KOPT-K1 (cell line): Measurements from ENCODE around the gene LMNB1.
"Not testable (repeated sequence)": the region's sequence is repeated elsewhere in the genome, so short reads cannot be mapped to it uniquely, and the experiment has no call there.

Source experiments
- H3K27ac ChIP-seq: fragments of 200-600 bp; sonication (generic); 2 replicates; pipeline ENCODE4 v1.5.1; 2016; ENCODE audit warnings: antibody characterized with exemption, mild to moderate bottlenecking, low read depth, low read length; ENCODE audit not compliant: poor library complexity, severe bottlenecking
- H3K36me3 ChIP-seq: fragments of 200-600 bp; sonication (generic); 2 replicates; pipeline ENCODE4 v1.5.1; 2017; ENCODE audit warnings: antibody characterized with exemption, mild to moderate bottlenecking, low read length, moderate library complexity; ENCODE audit not compliant: insufficient read depth
- H3K9me3 ChIP-seq: fragments of 200-600 bp; sonication (generic); 2 replicates; pipeline ENCODE4 v1.5.1; 2017; ENCODE audit warnings: antibody characterized with exemption, low read length, mild to moderate bottlenecking; ENCODE audit not compliant: insufficient read depth, poor library complexity, severe bottlenecking

Gene LMNB1

DNA sequence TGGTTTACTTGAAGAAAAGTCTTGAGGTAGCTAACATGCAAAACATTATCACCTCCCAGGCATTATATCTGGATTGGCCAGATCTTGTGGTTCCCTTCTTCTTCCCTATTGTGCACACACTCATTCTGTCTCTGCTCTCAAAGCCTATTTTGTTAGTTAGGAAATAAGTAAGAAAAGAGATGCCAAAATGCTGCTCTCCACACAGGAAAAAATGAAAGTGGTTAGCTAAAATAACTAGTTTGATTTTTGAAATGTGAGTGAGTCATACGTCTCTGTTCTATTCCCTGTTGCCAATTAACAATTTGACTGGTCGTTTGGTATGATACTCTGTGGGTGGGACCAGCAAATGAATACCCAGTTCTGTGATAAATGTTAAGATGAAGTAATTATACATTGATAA is 28.1 kb downstream of the LMNB1 start:
- H3K36me3 ChIP-seq: peaks cover 83% of the 10 kb centered on the region
- no peaks in the 10 kb centered on the region for H3K9me3 ChIP-seq
- H3K27ac ChIP-seq: no peak overlapping the region

DNA sequence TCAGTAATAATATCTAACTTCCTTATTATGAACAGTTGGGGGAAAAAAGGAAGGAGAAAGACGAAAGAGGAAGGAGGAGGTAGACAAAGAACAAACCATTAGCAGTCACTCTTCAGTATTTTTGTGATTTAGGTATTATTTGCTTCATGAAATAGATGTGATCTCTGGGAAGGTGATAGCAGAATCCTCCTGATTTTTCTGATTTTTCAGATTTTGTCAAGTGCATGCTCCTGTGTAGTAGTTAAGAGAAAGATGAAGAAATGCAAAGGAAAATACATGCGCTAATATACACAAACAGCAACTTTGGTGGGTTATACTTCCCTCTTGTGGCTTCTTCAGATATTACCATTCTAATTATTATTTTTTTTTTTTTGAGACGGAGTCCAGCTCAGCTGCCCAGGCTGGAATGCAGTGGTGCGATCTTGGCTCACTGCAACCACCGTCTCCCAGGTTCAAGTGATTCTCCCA is 31.6 kb downstream of the LMNB1 start:
- Histone ChIP-seq H3K9me3 (no peaks in the 10 kb centered on the region), H3K36me3 (peaks cover 100% of the 10 kb centered on the region), H3K27ac (no peak overlapping the region)

DNA sequence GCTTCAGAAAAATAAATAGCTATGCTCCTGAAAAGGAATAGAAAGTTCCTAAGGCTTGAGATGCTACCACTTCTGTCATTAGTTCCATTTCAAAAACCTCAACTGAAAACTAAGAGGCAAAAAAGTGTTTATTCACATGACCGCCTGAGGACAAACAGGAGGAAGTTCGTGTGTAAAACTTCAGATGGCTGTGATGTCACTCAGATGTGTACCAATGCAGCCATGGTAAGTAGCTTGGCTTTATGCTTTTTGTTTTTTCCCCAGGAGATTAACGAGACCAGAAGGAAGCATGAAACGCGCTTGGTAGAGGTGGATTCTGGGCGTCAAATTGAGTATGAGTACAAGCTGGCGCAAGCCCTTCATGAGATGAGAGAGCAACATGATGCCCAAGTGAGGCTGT is 33.0 kb downstream of the LMNB1 start:
- Histone ChIP-seq H3K27ac (no peak overlapping the region), H3K9me3 (no peaks in the 10 kb centered on the region), H3K36me3 (peaks cover 100% of the 10 kb centered on the region)

DNA sequence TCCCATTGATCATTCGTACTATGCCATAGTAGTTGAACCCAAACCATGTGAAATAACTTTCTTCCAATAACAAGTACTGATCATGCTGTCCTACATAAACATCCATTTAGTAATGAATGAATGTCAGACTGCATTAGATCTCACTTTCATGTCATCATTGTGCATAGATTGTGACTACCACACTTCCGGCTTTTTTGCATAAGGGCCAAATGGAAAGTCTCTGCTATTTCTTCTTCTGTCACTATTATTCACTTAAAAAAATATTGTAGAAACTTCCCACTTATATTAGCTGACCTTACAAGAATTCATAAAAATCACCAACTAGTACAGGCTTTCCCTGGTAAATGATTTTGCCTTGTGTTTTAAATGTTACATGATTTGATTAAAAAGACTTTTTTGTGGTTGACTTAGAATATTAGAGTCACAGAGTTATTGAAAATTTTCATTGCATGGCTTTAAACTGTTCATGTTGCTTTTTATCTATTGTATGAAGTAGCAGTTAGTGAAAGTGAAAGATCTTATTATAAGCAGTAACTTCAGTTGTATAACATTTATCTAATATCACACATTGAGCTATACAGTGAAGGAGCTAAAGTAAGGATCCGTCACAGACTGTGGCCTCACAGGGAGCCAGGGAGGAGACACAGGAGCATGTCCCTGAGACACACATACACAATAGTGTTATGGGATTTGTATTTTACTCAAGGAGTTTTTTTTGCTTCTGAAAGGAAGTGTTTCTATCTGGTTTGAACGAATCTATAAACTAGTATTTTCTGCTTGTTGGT is 33.9 kb downstream of the LMNB1 start:
- Histone ChIP-seq H3K27ac (no peak overlapping the region), H3K36me3 (peaks cover 100% of the 10 kb centered on the region), H3K9me3 (no peaks in the 10 kb centered on the region)

DNA sequence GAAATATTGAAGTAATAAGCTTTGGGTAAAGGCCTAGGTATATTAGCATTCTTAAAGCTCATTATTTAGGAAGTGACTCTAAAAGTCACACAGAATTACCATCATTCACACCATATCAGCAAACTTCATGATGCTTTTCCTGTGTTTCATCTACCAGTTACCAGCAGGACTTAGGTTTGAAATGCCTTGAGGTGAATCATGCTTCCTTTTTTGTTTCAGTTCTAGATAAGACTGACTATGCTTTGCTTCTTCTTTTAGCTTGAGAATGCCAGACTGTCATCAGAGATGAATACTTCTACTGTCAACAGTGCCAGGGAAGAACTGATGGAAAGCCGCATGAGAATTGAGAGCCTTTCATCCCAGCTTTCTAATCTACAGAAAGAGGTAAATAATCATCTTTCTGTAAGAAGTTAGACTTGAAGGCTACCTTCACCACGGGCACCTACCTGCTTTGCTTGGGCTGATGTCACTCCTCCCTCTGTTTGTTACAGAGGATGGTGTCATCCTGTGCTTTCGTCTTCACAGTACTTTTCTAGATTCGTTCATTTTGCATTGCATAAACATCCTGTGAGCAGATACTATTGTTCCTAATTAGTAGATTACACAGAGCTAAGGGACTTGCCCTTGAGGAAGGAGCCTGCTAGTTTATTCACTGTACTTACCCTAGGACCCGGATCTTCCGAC is 34.7 kb downstream of the LMNB1 start:
- H3K36me3 ChIP-seq: peaks cover 100% of the 10 kb centered on the region
- H3K27ac ChIP-seq: no peak overlapping the region
- H3K9me3 ChIP-seq: no peaks in the 10 kb centered on the region

DNA sequence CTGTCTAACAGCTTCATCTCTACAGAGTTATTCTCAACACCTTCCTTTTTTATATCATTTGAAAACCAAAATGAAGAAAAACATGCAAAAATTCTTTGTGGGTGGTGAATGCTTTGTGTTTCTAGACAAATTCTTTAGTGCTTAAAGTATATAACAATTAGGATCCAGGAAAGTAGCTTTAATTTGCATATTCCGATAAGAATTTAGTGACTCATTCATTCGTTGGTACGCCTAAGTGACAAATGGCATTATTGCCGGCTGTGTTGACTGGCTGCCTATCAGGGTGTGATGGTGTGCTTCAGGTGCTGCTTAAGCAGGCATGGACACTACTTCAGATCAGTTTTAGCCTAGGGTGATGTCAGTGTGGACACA is 35.2 kb downstream of the LMNB1 start:
- no peaks in the 10 kb centered on the region for H3K9me3 ChIP-seq
- H3K27ac ChIP-seq: no peak overlapping the region
- H3K36me3 ChIP-seq: peaks cover 100% of the 10 kb centered on the region

DNA sequence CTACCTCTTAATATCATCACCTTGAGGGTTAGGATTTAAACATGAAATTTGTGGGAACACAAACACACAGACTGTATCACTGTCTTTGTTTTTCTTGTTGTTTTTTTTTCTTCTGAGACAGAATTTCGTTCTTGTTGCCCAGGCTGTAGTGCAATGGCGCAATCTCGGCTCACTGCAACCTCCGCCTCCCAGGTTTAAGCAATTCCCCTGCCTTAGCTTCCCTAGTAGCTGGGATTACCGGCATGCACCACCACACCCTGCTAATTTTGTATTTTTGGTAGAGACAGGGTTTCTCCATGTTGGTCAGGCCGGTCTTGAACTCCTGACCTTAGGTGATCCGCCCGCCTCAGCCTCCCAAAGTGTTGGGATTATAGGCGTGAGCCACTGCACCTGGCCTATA is 36.9 kb downstream of the LMNB1 start:
- H3K36me3 ChIP-seq: peaks cover 100% of the 10 kb centered on the region
- not testable (repeated sequence) for H3K9me3 ChIP-seq, H3K27ac ChIP-seq

DNA sequence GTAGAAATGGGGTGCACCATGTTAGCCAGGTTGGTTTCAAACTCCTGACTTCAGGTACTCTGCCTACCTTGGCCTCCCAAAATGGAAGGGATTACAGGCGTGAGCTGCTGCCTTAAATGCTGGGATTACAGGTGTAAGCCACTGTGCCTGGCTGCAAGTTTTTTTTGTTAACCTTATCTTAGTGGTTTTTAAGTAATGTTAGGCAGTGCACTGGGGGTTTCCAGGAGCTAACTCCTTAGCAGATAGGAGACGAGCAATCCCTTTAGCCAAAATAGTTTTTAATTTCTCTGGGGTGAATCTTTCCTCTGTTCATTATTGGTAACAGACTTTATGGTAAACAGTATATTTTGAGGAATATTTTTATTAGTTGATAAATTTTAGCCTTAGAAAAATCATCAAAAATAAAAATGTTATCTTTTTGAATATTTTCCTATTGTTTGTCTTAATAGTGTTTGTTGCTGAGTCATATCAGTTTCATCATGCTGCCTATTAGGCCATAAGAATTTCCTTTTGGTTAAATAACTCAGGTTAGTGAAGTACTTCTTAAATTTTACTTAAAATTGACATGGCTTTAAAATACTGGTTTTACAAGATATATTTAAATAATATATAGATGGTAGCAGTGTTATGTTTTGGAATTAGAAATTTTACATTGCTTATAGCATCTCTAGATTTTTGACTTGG is 37.9 kb downstream of the LMNB1 start:
- peaks cover 100% of the 10 kb centered on the region for H3K36me3 ChIP-seq
- no peak overlapping the region for H3K27ac ChIP-seq
- H3K9me3 ChIP-seq: no peaks in the 10 kb centered on the region

DNA sequence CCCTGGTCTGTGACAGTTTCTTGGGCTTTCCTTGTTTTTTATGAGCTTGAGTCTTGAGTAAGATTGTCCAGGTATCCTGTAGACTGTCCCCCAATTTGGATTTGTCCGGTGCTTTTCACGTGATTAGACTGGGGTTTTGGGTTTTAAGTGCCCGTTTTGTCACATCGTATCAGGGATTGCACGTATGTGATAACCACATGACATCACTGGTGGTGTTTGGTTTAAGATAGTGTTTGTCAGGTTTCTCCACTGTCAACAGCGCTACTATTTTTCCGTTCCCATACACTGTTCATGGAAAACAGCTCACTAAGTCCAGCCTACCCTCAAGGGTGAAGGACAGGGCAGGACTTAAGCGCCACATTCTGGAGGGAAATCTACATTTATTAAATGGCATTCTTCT is 39.7 kb downstream of the LMNB1 start:
- Histone ChIP-seq H3K27ac (no peak overlapping the region), H3K9me3 (no peaks in the 10 kb centered on the region), H3K36me3 (peaks cover 100% of the 10 kb centered on the region)

DNA sequence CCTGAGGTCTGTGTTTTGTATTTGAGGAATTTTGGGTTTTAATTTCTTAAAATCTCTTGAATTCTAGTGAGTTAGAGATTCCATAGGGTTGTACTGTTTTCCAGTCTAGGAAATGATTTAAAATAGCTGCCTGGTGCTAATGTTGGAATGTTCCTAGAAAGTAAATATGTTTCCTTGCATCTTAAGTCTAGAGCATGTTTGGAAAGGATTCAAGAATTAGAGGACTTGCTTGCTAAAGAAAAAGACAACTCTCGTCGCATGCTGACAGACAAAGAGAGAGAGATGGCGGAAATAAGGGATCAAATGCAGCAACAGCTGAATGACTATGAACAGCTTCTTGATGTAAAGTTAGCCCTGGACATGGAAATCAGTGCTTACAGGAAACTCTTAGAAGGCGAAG is 41.8 kb downstream of the LMNB1 start:
- no peak overlapping the region for H3K27ac ChIP-seq
- peaks cover 100% of the 10 kb centered on the region for H3K36me3 ChIP-seq
- no peaks in the 10 kb centered on the region for H3K9me3 ChIP-seq

DNA sequence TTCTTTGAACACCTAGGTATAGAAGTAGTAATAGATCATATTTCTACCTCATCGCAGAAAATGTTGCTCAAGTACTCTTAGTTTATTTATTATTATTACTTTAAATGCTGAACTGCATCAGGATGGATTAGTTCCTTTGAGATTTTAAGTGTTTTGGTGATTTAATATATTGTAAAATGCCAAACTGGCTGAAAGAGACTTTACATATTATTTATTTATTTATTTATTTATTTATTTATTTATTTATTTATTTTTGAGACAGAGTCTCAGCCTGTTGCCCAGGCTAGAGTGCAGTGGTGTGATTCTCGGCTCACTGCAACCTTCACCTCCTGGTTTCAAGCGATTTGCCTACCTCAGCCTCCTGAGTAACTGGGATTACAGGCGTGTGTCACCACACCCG is 42.3 kb downstream of the LMNB1 start:
- peaks cover 100% of the 10 kb centered on the region for H3K36me3 ChIP-seq
- H3K27ac ChIP-seq: no peak overlapping the region
- H3K9me3 ChIP-seq: no peaks in the 10 kb centered on the region

DNA sequence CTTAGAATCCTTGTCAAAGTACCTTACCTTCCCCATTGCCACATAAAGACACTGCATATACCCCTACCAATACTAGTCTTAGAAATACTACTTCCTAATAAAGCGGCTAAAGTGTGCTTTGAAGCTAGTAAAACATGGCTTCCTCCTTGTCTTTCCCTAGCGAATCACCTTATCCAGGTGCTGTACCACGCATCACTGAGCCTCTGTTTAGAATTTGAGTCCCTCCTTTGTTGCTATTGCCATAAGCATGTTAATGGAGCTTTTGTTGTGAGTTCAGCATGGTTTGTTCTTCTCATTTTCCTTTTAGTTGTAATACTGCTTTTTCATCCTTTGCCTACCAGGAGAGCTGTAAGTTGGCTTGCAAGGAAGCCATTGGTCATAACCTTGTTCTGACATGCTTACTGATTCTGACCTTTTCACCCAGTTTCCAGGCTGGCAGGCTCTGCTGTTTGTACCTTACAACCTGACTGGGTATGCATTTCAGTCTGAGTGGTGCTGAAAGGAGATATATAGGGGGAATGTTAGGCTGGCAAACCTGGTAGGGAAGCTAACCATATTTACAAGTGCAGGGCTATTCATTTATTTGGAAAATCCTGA is 49.8 kb downstream of the LMNB1 start:
- Histone ChIP-seq H3K27ac (no peak overlapping the region), H3K36me3 (peaks cover 100% of the 10 kb centered on the region), H3K9me3 (no peaks in the 10 kb centered on the region)

DNA sequence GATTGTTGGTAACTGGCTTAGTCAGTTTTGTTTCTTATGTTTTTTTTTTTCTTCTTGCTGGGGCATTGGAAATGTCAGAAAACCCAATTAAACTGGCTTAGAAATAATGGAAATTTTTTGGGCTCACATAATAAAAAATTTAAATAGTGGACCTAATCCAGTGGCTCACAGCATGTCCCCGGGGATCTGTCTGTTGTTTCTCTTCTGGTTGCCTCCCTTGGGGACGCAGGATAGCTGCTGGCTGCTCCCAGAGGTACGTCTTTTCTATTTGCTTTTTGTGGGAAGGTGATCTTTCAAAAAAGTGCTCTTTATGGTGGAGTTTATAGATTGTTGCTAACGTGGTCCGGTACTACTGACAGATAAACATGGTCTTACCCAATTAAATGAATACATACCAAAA is 52.2 kb downstream of the LMNB1 start:
- Histone ChIP-seq H3K27ac (no peak overlapping the region), H3K36me3 (peaks cover 100% of the 10 kb centered on the region), H3K9me3 (no peaks in the 10 kb centered on the region)

DNA sequence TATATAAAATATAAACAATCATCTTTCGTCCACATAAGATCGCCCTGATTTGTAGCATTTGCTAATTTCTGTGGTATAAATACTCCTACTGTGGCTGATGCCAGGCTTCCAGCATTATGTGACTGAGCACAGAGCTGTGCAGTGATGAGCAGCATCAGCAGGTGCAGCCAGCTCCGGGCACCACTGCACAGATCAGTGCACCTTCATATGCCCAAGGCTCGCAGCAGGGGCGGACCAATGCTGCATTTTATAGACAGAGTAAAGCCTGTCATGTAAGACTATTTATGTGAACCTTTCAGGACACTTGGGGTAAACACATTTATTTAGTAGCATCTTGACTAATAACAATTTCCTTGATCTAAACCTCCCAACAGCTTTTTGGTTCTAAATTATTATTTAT is 53.1 kb downstream of the LMNB1 start:
- Histone ChIP-seq H3K27ac (no peak overlapping the region), H3K36me3 (peaks cover 100% of the 10 kb centered on the region)

DNA sequence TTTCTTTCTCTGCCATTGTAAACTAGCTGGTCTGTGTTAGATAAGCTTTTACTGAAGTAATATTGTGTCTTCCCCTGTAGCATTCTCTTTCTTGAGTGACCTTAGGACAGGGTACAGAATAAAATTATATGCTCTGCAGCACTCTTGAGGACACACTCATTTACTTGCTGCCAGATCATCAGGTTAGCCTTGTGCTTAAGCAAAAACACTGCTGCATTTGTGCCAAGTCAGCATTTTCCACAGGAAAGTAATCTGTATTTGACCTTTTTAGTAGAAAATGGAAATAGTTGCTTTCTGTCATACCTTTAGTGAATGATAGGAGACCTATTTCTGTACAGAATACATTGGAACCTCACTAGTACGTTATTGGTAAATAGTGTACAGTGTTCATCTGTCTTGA is 54.2 kb downstream of the LMNB1 start:
- Histone ChIP-seq H3K36me3 (peaks cover 100% of the 10 kb centered on the region), H3K27ac (no peak overlapping the region), H3K9me3 (no peaks in the 10 kb centered on the region)

More for the DNA sequence above, 53.1 kb downstream of the LMNB1 start:
- H3K9me3 ChIP-seq: no peaks in the 10 kb centered on the region
